B cell (primary cell): ENCODE measurements around the gene PCDHGA2. TPM values are rescaled to one million over a fixed set of nuclear protein-coding genes. Genes with fewer than 3 reads are reported as not detected.

Source experiments
- ATAC-seq: fragments of 200-7000 bp; cut with Tn5 transposase; one replicate; pipeline ENCODE4 v1.10.0; 2021; ENCODE audit warnings: low read depth, mild to moderate bottlenecking, moderate number of reproducible peaks, moderate library complexity
- CTCF ChIA-PET: fragments of 350-600 bp; sonication (Branson Sonifier 250); formaldehyde crosslinking; loops from one replicate; lab custom pipeline; 2021; ENCODE audit warnings: antibody characterized with exemption, inconsistent platforms; lab: Charles Lee
- POLR2A ChIA-PET: fragments of 350-600 bp; sonication (Branson Sonifier 250); formaldehyde crosslinking; loops from one replicate; lab custom pipeline; 2021; ENCODE audit warnings: antibody characterized with exemption; lab: Charles Lee
- DNase-seq: peaks from one replicate; pipeline ENCODE4 v3.0.0; 2013
- H2AFZ ChIP-seq: 2 replicates; pipeline ENCODE4 v1.6.1; 2012; ENCODE audit warnings: mild to moderate bottlenecking, low read depth, low read length; ENCODE audit not compliant: insufficient read depth, poor library complexity, severe bottlenecking
- H3K27ac ChIP-seq, 2 donors: 1 replicate in 1 of 2; 2 replicates in 1 of 2; pipeline ENCODE4 v1.5.1; 2012 to 2013; ENCODE audit warnings: low read length in 2 of 2, mild to moderate bottlenecking in 2 of 2, moderate library complexity in 1 of 2
- H3K27me3 ChIP-seq, 4 experiments: fragments of 200-600 bp in 1 of 4; sonication (generic) in 1 of 4; replicated peaks in 1 of 4; 1 replicate in 2 of 4; 2 replicates in 2 of 4; pipeline versions ENCODE4 v1.6.1 to v1.7.0; 2013 to 2016; ENCODE audit warnings: low read length in 3 of 4, mild to moderate bottlenecking in 2 of 4, mixed read lengths in 1 of 4, moderate library complexity in 1 of 4; ENCODE audit not compliant: insufficient read depth in 4 of 4, control insufficient read depth in 3 of 4; ENCODE audit errors: control extremely low read depth in 1 of 4
- H3K36me3 ChIP-seq, 2 experiments: replicated peaks in 1 of 2; 1 replicate in 1 of 2; 2 replicates in 1 of 2; pipeline versions ENCODE4 v1.6.1 to v1.7.1; 2013; ENCODE audit warnings: low read length in 1 of 2; ENCODE audit not compliant: insufficient read depth in 2 of 2, control insufficient read depth in 1 of 2; ENCODE audit errors: control extremely low read depth in 1 of 2, extremely low read depth in 1 of 2
- H3K4me1 ChIP-seq, 2 donors: fragments of 200-600 bp in 1 of 2; sonication (generic) in 1 of 2; 1 replicate in 1 of 2; 2 replicates in 1 of 2; pipeline versions ENCODE4 v1.5.1 to v1.6.1; 2013 to 2017; ENCODE audit warnings: low read length in 2 of 2; ENCODE audit not compliant: control insufficient read depth in 2 of 2, insufficient read depth in 2 of 2
- H3K4me2 ChIP-seq: replicated peaks from 2 replicates; pipeline ENCODE3; 2012; ENCODE audit warnings: mild to moderate bottlenecking, low read depth, low read length; ENCODE audit not compliant: poor library complexity, severe bottlenecking
- H3K4me3 ChIP-seq, 5 experiments: fragments of 200-600 bp in 1 of 5; sonication (generic) in 1 of 5; 1 replicate in 3 of 5; 2 replicates in 2 of 5; pipeline versions ENCODE4 v1.5.1 to v1.7.0; 2011 to 2016; ENCODE audit warnings: low read length in 4 of 5, mild to moderate bottlenecking in 4 of 5, low read depth in 2 of 5, control low read depth in 1 of 5, moderate library complexity in 1 of 5; ENCODE audit not compliant: insufficient read depth in 1 of 5; ENCODE audit errors: control extremely low read depth in 1 of 5, extremely low read depth in 1 of 5
- H3K79me2 ChIP-seq: fragments of 200-600 bp; sonication (generic); one replicate; pipeline ENCODE4 v1.6.0; 2016; ENCODE audit warnings: low read length; ENCODE audit not compliant: control insufficient read depth, insufficient read depth
- H3K9ac ChIP-seq: fragments of 200-600 bp; sonication (generic); 2 replicates; pipeline ENCODE4 v1.6.1; 2017; ENCODE audit warnings: mild to moderate bottlenecking, low read length, moderate library complexity
- H3K9me3 ChIP-seq, 3 donors: one replicate each; pipeline versions ENCODE4 v1.6.1 to v1.7.1; 2013; ENCODE audit warnings: low read length in 2 of 3; ENCODE audit not compliant: control insufficient read depth in 2 of 3, insufficient read depth in 1 of 3; ENCODE audit errors: control extremely low read depth in 1 of 3
- H4K20me1 ChIP-seq: 2 replicates; pipeline ENCODE4 v1.6.0; 2012; ENCODE audit warnings: mild to moderate bottlenecking, low read length; ENCODE audit not compliant: insufficient read depth, control insufficient read depth, poor library complexity, severe bottlenecking
- H3K27ac Mint-ChIP-seq: one replicate; pipeline ENCODE4 v1.8.0; 2021; ENCODE audit warnings: mixed read lengths
- H3K27me3 Mint-ChIP-seq: one replicate; pipeline ENCODE4 v1.8.0; 2021; ENCODE audit warnings: mixed read lengths
- H3K4me1 Mint-ChIP-seq: one replicate; pipeline ENCODE4 v1.8.0; 2021; ENCODE audit warnings: mixed read lengths
- H3K4me3 Mint-ChIP-seq: one replicate; pipeline ENCODE4 v1.8.0; 2021; ENCODE audit warnings: mixed read lengths
- H3K9me3 Mint-ChIP-seq: one replicate; pipeline ENCODE4 v1.8.0; 2022; ENCODE audit warnings: mixed read lengths; ENCODE audit not compliant: insufficient read depth
- EZH2 ChIP-seq: IDR thresholded peaks from 2 replicates; pipeline ENCODE4 v1.6.1; 2012; ENCODE audit warnings: borderline replicate concordance, low read depth, mild to moderate bottlenecking, moderate library complexity, low read length; ENCODE audit not compliant: insufficient read depth, poor library complexity, severe bottlenecking
- WGBS: methylation state at CpG from one replicate; pipeline ENCODE4 v1.1.5; 2013; ENCODE audit warnings: missing lambda C conversion rate; ENCODE audit not compliant: insufficient coverage; 5-methylcytosine and 5-hydroxymethylcytosine counted together
- intact Hi-C: fragments of 100-400 bp; cut with micrococcal nuclease; formaldehyde crosslinking; loops from one replicate; pipeline ENCODE4 v1.10.0; 2022
- polyA plus RNA-seq: library from polyadenylated mRNA; depleted of rRNA; stranded (reverse); fragments of >200 nt; gene quantifications from 2 replicates; pipeline ENCODE4 v1.2.3, GENCODE V29; 2012
- total RNA-seq, 2 donors: library from RNA; stranded (reverse); fragments of 120-200 nt in 1 of 2; gene quantifications; 1 replicate in 1 of 2; 2 replicates in 1 of 2; pipeline versions ENCODE4 v1.2.3 to v1.2.4, GENCODE V29; 2013 to 2022
- TF ChIP-seq, protein P1 (sequence below): fragments of 200-600 bp; IDR thresholded peaks from one replicate; pipeline ENCODE4 v1.8.0; 2022; ENCODE audit warnings: antibody characterized with exemption, mild to moderate bottlenecking

The PCDHGA2 gene
- total and polyA plus RNA-seq, 2 donors (not counting 1 experiment from before 2014, with no cell fraction given): 0.07 to 0.09 TPM

DNA sequence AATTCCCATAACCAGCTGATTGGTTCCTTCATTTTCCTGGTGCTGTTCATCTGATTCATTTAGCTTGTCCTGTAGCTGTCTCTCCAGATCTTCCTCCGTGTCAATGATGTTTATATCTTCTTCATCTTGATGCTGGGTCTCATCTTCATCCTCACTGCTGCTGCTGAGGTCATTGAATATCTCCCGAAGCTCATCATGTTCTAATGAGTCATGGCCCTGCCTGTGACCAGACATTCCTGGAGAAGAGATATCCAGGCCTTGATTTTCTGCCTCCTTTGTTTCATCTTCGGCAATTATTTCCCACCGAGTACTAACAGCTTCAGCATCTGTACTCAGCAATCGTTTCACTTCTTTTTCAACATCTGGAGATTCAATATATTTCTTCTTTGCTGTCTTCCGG is 19.4 kb upstream of the PCDHGA2 start:
- Mint-ChIP-seq H3K4me3 (peak overlapping the region; percentile 96), H3K9me3 (peaks cover 29% of the 10 kb centered on the region), H3K4me1 (peaks cover 34% of the 10 kb centered on the region), H3K27me3 (no peaks in the 10 kb centered on the region), H3K27ac (peak overlapping the region; percentile 32)
- WGBS: 99% methylated on average over 6 of the region's 6 CpGs
- no peaks in the 10 kb centered on the region for H4K20me1 ChIP-seq
- no peak for TF ChIP-seq EZH2
- TF ChIP-seq, protein P1, sequence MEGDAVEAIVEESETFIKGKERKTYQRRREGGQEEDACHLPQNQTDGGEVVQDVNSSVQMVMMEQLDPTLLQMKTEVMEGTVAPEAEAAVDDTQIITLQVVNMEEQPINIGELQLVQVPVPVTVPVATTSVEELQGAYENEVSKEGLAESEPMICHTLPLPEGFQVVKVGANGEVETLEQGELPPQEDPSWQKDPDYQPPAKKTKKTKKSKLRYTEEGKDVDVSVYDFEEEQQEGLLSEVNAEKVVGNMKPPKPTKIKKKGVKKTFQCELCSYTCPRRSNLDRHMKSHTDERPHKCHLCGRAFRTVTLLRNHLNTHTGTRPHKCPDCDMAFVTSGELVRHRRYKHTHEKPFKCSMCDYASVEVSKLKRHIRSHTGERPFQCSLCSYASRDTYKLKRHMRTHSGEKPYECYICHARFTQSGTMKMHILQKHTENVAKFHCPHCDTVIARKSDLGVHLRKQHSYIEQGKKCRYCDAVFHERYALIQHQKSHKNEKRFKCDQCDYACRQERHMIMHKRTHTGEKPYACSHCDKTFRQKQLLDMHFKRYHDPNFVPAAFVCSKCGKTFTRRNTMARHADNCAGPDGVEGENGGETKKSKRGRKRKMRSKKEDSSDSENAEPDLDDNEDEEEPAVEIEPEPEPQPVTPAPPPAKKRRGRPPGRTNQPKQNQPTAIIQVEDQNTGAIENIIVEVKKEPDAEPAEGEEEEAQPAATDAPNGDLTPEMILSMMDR: no peak
- H3K27ac ChIP-seq: no peak overlapping the region
- POLR2A ChIA-PET: interaction anchor here (0.6 kb wide), 1 partner anchor 39 kb away, joined by 7 read pairs; no protein-coding TSS in a partner anchor
- intact Hi-C loops: no loop called here
- DNase-seq (no peak), ATAC-seq (no peak)
- CTCF ChIA-PET: interaction anchor here (0.8 to 4.4 kb wide), 12 partner anchors 9 to 273 kb away, joined by 3 to 37 read pairs (median 4); partner anchors contain the start of genes PCDHGA10, PCDHGA12 and PCDHGB1
- H3K9me3 ChIP-seq: peaks cover 25 to 67% (median 56%) of the 10 kb centered on the region in 3 donors
- peaks cover 12 to 19% of the 10 kb centered on the region in 2 experiments for H3K36me3 ChIP-seq
- no peak overlapping the region for H2AFZ ChIP-seq
- peak overlapping the region; percentile 89 for H3K9ac ChIP-seq
- peak overlapping the region in 1 of 5 experiments; percentile 97 for H3K4me3 ChIP-seq
- peaks cover 40% of the 10 kb centered on the region for H3K79me2 ChIP-seq
- no peaks in the 10 kb centered on the region for H3K27me3 ChIP-seq
- H3K4me1 ChIP-seq: peaks cover 17 to 20% of the 10 kb centered on the region in 2 donors
- H3K4me2 ChIP-seq: peak overlapping the region; percentile 74

DNA sequence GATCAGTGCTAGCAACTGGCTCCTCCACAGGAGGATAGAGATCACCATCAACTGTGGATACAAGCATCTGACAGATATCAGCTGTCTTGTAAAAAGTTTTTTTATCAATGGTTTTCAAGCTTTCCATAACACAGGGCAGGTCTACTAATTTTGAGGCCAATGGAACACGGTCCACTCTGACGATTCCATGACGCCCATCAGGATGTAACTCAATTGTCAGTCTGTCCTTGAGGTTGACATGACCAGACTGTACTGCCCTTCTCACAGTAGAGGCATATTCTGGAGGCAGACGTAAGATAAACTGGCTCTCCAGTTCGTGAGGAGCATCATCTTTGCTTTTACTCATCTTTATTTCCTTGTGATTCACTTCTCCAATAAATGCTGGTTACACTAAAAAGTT is 18.9 kb upstream of the PCDHGA2 start:
- H3K79me2 ChIP-seq: peaks cover 37% of the 10 kb centered on the region
- H3K9ac ChIP-seq: peak overlapping the region; percentile 89
- peaks cover 17 to 20% of the 10 kb centered on the region in 2 donors for H3K4me1 ChIP-seq
- Mint-ChIP-seq H3K27ac (peak overlapping the region; percentile 98), H3K9me3 (peaks cover 27% of the 10 kb centered on the region), H3K27me3 (no peaks in the 10 kb centered on the region), H3K4me3 (peak overlapping the region; percentile 96), H3K4me1 (peaks cover 34% of the 10 kb centered on the region)
- no peak overlapping the region for H2AFZ ChIP-seq
- ATAC-seq (no peak), DNase-seq (no peak)
- ChIA-PET CTCF (interaction anchor here (0.7 to 4.4 kb wide), 23 partner anchors 9 to 331 kb away, joined by 3 to 37 read pairs (median 5); partner anchors contain the start of genes FCHSD1, PCDHGA10, PCDHGA12 and PCDHGA3), POLR2A (interaction anchor here (1.1 to 1.5 kb wide), 2 partner anchors 244 to 918 kb away, joined by 3 to 6 read pairs; partner anchors contain the start of gene ANKHD1)
- H3K27ac ChIP-seq: peak overlapping the region in 1 of 2 donors; percentile 95
- WGBS: 90% methylated on average over 3 of the region's 5 CpGs
- H4K20me1 ChIP-seq: no peaks in the 10 kb centered on the region
- H3K36me3 ChIP-seq: peaks cover 11 to 19% of the 10 kb centered on the region in 2 experiments
- H3K4me3 ChIP-seq: peak overlapping the region; percentile 78 to 100 (median 97)
- H3K9me3 ChIP-seq: peaks cover 25 to 66% (median 56%) of the 10 kb centered on the region in 3 donors
- H3K4me2 ChIP-seq: peak overlapping the region; percentile 74
- H3K27me3 ChIP-seq: no peaks in the 10 kb centered on the region
- intact Hi-C loops: loop anchor here (1.0 to 10.0 kb wide), 11 partner anchors 95 to 1451 kb away; partner anchors contain the start of genes ANKHD1, APBB3, ARHGAP26 and DELE1
- TF ChIP-seq, protein P1: no peak
